Measurements from ENCODE around the gene PCNX2.

DNA sequence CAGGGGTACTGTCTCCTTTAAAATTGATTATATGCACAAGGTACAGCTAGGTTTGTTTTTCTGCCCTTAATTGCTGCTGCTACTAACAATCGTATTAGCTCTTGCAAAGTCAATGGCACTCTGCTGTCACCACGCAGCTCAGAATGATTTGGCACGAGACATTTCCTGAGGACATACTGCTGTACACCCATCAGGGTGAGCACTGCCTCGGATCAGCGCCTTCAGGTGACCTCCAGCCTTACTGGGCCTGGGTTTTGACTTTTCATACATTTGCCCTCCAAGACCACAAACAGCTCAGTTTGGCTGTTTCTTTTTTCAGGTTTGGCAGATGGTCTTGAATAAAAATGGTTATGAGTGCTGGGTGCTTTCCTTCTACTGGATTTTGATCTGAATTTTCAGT is 234.3 kb downstream of the PCNX2 start:
- no peak for TF ChIP-seq POLR2AphosphoS5 (IDR thresholded peaks at IDR 0.05; ENCODE audit: low read depth, low read length)
- TF ChIP-seq SIN3A (IDR thresholded peaks at IDR 0.05; ENCODE audit: borderline replicate concordance, insufficient read depth, low read length), result no peak
- TF ChIP-seq TAF1 (IDR thresholded peaks at IDR 0.05; ENCODE audit: borderline replicate concordance, insufficient read depth, low read length), result no peak
- TF ChIP-seq, protein P1, sequence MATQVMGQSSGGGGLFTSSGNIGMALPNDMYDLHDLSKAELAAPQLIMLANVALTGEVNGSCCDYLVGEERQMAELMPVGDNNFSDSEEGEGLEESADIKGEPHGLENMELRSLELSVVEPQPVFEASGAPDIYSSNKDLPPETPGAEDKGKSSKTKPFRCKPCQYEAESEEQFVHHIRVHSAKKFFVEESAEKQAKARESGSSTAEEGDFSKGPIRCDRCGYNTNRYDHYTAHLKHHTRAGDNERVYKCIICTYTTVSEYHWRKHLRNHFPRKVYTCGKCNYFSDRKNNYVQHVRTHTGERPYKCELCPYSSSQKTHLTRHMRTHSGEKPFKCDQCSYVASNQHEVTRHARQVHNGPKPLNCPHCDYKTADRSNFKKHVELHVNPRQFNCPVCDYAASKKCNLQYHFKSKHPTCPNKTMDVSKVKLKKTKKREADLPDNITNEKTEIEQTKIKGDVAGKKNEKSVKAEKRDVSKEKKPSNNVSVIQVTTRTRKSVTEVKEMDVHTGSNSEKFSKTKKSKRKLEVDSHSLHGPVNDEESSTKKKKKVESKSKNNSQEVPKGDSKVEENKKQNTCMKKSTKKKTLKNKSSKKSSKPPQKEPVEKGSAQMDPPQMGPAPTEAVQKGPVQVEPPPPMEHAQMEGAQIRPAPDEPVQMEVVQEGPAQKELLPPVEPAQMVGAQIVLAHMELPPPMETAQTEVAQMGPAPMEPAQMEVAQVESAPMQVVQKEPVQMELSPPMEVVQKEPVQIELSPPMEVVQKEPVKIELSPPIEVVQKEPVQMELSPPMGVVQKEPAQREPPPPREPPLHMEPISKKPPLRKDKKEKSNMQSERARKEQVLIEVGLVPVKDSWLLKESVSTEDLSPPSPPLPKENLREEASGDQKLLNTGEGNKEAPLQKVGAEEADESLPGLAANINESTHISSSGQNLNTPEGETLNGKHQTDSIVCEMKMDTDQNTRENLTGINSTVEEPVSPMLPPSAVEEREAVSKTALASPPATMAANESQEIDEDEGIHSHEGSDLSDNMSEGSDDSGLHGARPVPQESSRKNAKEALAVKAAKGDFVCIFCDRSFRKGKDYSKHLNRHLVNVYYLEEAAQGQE (IDR thresholded peaks at IDR 0.05; ENCODE audit: insufficient read depth in 1 of 2, low read depth in 2 of 2, low read length in 2 of 2), result no peak

Measured in PFSK-1 (cell line).